ENCODE data around the gene BCR. TPM values are rescaled to one million over a fixed set of nuclear protein-coding genes. Genes with fewer than 3 reads are reported as not detected.

BCR gene
- total RNA-seq, 1 donor from 2014 or later, result 129 TPM

- no peak for DNase-seq (ENCODE audit: low read depth in 2 of 2)
These were observed 78.5 kb downstream of the BCR start for GRCh38 chr22:23258826-23259170.

- DNase-seq (ENCODE audit: low read depth in 2 of 2), result no peak
These were observed 79.8 kb downstream of the BCR start for GRCh38 chr22:23259916-23260644.

DNA sequence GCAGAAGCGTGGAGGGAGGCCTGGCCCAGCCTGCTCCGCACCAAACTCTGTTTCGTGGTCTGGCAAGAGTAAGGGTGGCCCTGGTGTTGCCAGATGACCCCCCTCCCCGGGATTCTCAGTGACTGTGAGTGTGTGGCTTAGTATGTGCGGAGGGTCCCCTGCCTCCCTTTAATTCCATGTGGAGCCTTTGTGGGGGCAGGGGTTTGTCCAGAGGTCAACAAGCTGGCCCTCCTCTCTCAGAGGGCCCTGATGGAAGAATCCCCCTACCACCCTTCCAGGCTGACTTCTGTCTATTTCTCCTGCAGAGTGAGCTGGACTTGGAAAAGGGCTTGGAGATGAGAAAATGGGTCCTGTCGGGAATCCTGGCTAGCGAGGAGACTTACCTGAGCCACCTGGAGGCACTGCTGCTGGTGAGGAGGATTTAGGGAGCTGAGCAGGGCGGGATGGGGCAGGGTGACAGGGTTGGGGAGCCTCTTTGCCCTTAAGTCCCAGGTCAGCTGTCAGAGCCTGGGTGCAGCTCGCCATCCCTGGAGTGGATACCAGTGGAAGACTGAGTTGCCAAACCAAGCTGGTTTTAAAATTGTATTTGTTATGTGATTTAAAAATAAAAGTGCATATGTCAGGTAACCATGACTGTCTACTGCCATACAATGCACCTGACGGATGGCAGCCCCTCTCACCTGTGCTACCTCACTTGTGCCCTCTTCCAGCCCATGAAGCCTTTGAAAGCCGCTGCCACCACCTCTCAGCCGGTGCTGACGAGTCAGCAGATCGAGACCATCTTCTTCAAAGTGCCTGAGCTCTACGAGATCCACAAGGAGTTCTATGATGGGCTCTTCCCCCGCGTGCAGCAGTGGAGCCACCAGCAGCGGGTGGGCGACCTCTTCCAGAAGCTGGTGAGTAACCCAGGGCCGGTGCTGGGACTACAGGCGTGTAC is 80.6 kb downstream of the BCR start:
- no peak for DNase-seq (ENCODE audit: low read depth in 2 of 2)

DNA sequence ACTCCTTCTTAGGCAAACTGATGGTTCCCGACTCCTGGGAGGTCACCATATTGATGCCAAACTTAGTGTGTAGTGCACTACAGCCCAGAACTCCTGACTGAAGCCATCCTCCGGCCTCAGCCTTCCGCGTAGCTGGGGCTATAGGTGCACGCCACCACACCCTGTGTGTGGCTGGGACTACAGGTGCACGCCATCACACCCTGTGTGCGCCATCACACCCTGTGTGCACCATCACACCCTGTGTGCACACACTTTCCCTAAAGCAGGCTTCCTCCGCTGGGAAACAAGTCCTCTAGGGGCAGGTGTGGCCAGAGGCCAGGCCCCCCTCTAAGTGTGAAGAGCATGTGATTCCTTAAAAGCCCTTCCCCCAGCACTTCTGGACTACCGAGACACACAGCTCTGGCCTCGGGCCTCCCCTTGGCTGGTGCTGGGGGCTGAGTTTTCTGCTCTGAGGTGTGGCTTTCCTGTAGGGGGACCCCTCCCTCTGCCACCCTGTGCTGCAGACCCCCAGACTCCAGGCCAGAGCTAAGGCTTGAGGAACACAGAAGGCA is 81.7 kb downstream of the BCR start:
- DNase-seq (ENCODE audit: low read depth in 2 of 2), result no peak

DNA sequence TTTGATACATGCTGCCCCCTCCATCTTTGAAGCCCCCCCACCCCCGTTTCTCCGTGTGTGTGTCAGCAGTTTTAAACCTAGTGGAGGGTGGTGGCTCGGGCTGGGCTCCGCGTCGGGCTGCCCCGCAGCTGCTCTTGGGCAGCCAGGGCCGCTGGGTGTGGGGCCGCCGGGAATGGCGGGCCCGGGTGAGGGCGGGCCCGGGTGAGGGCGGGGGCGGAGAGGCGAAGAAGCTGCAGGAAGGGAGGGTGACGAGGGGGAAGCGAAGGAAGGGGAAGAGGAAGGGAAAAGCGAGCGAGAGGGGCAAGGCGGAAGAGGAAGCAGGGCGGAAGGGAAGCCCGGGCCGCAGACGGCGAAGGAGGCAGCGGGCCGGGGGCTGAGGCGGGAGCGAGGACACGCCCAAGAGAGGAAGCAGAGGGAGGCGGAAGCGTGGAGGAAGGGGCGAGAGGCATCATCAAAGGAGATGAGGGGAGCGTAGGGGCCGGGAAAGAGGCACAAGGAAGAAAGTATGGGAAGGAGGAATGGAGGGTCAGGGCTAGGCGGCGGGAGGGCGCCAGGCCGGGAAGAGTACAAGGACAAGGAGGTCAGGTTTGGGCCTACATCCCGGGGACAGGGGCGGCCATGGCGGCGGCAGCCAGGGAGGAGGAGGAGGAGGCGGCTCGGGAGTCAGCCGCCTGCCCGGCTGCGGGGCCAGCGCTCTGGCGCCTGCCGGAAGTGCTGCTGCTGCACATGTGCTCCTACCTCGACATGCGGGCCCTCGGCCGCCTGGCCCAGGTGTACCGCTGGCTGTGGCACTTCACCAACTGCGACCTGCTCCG is 82.4 kb downstream of the BCR start:
- DNase-seq (ENCODE audit: low read depth in 2 of 2), result no peak

- DNase-seq (ENCODE audit: low read depth in 2 of 2), result peak; percentile 59 to 61
These were observed 83.6 kb downstream of the BCR start for GRCh38 chr22:23263651-23264555.

GRCh38 chr22:23264610-23265367 is 84.5 kb downstream of the BCR start:
- DNase-seq (ENCODE audit: low read depth in 2 of 2), result no peak

DNA sequence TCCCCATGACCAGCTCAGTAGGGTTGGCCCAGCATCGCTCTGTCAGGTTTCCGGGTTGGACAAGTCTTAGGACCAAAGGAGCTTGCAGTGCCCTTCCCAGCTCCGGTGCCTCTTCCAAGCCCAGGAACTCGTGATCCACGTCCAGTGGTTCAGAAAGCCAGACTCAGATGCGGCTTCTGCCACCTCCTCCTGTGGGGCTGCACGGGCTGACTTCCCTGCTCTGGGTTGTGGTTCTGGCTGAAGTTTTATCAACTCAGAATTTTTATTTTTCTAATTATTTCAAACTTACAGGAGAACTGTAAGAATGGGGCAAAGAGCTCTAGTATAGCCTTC is 85.0 kb downstream of the BCR start:
- DNase-seq (ENCODE audit: low read depth in 2 of 2), result no peak

DNA sequence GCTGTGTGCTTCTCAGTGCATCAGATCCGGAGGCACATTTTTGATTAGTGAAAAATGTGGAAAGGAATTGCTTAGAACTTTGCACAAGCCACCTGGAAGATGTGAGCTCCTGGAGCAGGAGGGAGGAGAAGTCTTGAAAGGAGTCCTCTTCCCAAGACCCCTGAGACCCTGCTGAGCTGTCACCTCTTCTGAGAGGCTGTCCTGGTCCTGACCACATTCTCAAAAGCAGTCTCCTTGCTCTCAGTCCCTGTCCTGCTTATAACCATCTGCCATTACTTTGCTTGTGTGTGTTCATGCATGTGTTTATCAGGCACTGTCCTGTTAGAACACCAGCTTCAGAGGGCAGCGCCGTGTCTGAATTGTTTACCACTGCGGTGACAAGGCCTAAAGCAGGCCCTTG is 86.5 kb downstream of the BCR start:
- no peak for DNase-seq (ENCODE audit: low read depth in 2 of 2)

- DNase-seq (ENCODE audit: low read depth in 2 of 2), result no peak
These were observed 87.1 kb downstream of the BCR start for GRCh38 chr22:23267226-23268043.

GRCh38 chr22:23268139-23268712 is 87.9 kb downstream of the BCR start:
- no peak for DNase-seq (ENCODE audit: low read depth in 2 of 2)

DNA sequence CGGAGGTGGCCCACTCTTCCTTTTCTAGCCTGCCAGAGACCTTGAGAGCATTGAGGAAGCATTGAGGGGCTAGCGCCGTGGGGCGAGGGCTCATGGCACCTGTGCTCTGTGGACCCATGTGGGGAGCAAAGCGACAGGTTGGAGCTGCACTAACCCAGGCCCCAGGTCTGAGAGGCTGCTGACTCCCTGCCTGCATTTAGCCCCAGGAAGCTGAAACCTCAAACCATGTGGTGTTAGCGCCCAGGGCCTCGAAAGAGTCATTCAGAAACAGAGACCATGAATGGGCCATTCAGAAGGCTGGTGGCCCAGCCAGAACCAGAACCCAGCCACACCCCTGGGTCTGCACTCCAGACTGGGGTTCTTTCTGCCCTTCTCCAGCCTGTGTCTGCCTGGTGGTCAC is 88.6 kb downstream of the BCR start:
- DNase-seq (ENCODE audit: low read depth in 2 of 2), result no peak

GRCh38 chr22:23269441-23270211 is 89.3 kb downstream of the BCR start:
- DNase-seq (ENCODE audit: low read depth in 2 of 2), result no peak

- no peak for DNase-seq (ENCODE audit: low read depth in 2 of 2)
These were observed 90.0 kb downstream of the BCR start for GRCh38 chr22:23270212-23270733.

DNA sequence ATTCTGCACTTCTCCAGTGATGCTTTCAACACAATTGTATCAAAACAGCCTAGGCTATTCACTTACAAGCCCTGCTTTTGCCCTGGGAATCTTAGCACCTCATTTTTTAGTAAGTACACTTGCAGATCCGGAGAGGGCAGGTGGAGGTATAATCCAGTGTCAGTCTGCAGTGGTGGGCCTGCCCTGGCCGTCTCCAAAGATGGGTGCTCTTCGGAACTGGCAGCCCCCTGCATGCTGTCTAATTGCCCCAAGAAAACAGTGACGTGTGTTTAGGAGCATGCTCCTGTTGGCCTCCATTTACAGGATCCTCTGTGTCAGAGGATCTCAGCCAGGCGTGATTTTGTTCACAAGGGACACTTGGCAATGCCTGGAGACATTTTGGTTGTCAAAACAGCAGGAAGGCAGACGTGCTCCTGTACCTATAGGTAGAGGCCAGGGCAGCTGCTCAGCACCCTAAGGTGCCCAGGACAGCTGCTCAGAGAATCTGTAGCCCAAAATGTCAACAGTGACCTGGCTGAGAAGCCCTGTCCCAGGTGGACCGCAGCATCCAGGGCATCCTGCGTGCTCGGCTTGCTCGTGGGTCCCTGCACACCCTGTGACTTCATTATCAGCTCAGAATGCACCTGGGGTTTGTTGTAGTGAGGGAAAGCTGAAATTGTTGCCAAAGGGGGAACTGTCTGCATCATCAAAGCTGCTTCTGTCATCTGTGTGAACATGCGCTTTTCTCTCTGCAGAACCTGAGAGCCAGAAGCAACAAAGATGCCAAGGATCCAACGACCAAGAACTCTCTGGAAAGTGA is 90.7 kb downstream of the BCR start:
- no peak for DNase-seq (ENCODE audit: low read depth in 2 of 2)

DNA sequence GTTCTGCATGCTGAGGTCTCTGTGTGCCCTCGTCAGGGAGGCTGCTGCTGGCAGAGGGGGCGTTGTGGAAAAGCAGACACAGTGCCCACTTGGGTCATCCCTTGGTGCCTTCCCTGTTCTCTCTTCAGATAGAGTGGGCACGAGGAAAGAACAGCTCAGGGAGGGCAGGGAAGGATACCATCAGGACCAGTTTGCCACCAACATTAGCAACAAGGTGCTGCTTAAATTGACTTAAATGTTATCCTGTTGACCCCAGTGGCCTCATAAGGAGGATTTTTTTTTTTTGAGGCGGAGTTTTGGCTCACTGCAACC is 91.2 kb downstream of the BCR start:
- no peak for DNase-seq (ENCODE audit: low read depth in 2 of 2)

DNA sequence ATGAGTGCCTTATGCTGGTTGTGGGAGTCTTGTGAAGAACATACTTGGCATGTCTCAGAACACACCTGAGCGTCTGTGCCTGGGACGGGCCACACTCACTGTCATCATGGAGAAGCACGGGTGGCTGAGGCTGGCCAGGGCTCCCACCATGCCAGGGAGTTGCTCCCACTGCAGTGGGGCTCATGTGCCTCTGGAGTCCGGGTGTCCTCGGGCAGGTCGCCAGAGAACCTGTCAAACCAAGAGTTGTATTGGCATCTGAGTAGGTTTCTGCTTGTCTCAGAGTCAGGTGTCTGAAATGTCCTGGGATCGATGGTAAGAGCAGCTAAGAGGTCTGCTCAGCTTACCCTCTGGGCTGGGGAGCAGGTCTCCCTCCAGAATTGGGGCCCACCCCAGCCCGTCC is 92.1 kb downstream of the BCR start:
- no peak for DNase-seq (ENCODE audit: low read depth in 2 of 2)

All from lung microvascular endothelial cell (primary cell).